Activated T-helper 1 cell treated with Interleukin-2 at 50 U/mL for 16 hours (primary cell): Measurements from ENCODE around the gene PARP11.

ENCODE experiments used
- DNase-seq: peaks from one replicate; pipeline ENCODE4 v3.0.0-alpha.2; 2020; ENCODE audit warnings: low read depth

Gene PARP11, protein sequence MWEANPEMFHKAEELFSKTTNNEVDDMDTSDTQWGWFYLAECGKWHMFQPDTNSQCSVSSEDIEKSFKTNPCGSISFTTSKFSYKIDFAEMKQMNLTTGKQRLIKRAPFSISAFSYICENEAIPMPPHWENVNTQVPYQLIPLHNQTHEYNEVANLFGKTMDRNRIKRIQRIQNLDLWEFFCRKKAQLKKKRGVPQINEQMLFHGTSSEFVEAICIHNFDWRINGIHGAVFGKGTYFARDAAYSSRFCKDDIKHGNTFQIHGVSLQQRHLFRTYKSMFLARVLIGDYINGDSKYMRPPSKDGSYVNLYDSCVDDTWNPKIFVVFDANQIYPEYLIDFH

DNA sequence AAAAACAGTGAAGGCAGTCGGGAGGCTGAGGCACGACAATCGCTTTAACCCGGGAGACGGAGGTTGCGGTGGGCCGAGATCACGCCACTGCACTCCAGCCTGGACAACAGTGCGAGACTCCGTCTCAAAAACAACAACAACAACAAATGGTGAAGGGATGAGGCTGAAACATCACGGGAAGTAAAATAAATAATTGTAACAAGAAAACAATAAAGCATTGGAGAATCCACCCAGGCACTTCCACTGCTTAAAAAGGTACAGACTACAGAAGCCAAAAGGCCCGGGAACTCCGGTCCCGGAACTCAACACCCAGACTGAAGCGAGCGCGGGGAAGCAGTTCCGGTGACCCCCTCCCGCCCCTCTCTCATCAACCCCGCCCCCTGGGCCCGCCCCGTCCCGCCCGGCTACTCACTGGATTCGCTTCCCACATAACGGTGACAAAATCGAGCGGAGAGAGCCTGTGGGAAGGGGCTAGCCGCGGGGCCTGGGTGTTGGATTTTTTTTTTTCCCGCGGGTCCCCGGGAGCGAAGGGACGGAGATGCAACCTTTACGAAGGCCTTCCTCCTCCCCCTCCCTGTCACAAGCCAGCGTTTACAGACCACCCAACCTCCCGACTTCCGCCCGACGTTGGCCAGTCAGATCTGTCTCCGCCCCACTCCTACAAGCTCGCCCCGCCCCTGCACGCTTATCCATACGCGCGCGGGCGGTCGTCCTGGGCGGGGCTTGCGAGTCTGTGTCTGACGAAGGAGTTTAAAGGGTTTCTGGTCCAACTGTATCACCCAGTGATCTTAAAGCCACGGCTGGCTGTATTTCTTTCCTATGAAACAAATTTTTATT, at the start of gene PARP11:
TSS of gene PARP11 (minus strand) at position 600 of the 837 bp plus-strand sequence. CDS start at position 430, 170 bp downstream.
- peak; percentile 96 for DNase-seq

DNA sequence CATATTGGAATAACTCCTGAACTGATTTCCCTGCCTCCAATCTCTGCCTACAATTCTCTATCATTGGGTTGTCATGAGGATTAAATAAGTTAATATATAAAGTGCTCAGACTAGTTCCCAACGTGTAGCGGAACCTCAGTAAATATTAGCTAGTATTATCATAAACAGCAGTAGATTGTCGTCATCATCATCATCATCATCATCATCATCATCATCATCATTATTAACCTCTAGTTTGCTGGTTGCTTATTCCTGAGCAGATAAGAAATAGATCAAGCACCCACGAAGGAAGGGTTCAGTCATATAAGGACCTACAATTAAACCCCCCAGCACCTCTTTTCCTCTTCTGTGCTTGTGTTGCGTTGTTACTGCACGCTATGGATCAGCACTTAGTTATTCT, 48.8 kb upstream of the PARP11 start:
- no peak for DNase-seq

DNA sequence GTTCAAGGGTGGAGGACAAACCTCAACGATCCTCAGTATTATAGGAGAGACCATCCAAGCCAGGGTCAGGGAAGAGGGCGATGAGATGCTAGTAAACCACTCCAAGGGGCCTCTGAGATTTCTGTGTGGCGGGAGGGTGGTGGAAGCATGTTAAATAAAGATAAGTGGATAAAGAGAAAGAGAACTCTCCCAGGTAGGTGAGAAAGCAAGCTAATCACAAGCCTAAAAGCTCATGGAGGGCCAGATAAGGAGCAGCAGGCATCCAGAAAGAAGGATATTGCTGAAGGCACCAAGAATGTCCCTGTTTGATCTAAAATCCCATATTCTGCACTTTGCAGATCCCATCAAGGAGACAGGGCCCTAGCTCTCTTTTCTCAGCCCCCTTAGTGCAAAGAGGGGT, 48.3 kb upstream of the PARP11 start:
- no peak for DNase-seq

DNA sequence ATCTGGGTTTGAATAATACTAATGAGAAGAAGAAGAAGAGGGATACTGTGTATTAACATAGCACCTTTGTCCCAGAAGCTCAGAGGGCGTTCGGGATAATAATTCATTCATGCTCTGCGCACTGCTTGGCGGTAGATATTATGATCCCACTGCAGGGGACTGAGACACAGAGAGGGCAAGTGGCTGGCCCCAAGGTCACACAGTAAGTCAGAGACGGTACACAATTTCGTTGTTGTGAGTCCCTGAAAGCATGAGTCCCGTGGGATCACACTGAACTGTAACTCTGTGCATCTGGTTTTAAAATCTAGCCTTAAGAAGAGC, 47.9 kb upstream of the PARP11 start:
- no peak for DNase-seq

DNA sequence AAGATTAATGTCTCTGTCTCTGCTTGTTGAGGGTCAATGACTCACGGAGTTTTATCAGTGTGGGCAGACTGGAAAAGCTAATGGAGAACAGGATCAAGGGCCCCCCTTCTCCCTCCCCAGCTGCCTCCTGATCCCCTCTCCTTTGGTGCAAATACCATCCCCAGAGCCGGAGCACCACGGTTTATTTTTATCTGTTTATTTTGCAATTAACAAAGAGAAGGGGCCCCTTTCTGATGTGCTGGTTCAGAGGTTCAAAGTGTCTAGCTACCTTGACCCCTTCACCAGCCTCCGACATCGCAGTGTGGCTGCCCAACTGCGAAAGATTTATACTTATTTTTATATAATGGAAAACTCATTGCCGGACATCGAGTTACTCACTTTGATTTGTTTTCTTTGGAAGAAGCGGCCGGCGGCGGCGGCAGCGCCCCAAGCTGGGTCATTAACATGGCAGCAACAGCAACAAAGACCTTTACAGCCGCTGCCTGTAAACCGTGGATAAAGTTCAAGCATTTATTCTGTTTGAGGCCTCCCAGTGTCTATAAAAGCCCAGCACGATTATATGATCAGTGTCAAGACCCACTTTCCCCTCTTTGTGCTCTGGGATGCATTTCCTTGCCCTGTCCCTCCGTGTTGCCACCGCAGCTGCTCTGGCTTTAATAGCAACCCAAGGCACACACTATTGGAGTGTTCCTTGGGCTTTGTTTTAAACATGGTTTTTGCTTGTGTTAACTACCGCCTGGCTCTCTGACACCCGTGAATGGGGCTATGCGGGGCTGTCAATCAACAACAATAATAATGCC, 47.4 kb upstream of the PARP11 start:
- DNase-seq = no peak

DNA sequence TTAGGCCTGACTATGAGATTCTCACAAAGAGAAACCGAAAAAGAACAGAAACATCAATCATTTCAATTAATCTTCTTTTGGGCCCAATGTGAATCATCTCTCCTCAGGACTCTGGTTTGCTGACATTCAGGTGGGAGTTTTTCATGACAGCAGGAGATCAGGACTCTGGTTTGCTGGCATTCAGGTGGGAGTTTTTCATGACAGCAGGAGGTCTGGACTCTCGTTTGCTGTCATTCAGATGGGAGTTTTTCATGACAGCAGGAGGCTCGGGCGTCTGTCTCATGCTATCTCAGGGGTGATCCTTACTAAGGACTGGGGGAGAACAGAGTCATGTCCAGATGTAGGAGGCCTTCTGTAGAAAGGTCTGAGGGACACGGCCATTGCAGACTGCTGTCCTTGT, 40.1 kb upstream of the PARP11 start:
- no peak for DNase-seq

DNA sequence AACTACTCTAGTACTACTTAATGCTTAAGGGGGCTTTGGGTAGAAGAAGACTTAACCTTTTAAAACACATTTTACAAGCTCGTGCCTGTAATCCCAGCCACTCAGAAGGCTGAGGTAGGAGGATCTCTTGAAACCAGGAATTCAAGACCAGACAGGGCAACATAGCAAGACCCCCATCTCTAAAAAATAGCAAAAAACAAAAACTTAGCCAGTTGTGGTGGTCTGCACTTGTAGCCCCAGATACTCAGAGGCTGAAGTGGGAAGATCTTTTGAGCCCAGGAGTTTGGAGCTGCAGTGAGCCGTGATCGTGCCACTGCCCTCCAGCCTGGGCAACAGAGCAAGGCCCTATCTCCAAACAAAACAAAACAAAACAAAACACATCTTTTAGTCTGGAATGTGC, 39.7 kb upstream of the PARP11 start:
- DNase-seq = no peak

DNA sequence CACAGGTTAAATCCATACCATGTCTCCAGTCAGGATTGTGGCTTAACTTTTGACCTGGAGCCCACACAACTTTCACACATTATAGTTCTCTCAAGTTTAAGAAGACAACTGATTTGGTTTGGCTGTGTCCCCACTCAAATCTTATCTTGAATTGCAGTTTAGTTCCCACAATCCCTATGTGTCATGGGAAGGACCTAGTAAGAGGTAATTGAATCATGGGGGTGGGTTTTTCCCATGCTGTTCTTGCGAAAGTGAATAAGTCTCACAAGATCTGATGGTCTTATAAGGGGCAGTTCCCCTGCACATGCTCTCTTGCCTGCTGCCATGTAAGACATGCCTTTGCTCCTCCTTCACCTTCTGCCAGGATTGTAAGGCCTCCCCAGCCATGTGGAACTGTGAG, 38.2 kb upstream of the PARP11 start:
- DNase-seq = no peak

DNA sequence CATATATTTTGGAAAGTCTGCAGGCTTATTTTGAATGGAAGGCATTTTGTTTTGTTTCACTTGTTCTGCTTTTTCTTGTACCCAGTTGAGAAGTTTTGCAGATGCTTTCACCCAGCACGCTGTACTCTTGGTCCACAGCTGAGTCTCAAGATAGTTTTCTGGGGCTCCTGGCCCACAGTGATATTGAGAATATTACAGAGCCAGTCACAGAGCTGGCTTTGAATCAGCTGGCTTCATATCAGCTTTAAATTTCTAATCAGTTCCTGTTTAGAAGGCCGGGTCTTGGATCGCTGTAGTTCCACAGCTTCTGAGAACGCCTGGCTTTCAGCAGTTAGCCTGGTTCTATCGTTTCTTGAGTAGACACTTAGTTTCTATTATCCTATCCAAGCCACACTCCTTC, 32.5 kb upstream of the PARP11 start:
- no peak for DNase-seq

DNA sequence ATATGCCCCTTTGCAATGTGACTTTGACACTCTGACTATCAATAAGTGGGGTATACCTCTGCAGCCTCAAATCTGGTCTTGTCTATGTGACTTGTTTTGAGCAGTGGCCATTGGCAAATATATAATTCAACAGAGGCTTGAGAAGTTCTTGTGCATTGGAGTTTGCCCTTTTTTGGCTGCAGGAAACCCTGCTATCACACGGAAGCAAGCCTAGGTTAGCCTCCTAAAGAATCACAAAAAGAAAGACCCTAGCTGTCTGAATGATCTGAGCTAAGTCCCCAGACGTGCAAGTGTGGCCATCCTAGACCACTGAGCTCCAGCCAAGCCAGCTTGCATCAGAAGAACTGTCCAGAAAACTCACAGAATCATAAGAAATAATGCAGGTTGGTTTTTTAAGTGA, 31.8 kb upstream of the PARP11 start:
- no peak for DNase-seq

DNA sequence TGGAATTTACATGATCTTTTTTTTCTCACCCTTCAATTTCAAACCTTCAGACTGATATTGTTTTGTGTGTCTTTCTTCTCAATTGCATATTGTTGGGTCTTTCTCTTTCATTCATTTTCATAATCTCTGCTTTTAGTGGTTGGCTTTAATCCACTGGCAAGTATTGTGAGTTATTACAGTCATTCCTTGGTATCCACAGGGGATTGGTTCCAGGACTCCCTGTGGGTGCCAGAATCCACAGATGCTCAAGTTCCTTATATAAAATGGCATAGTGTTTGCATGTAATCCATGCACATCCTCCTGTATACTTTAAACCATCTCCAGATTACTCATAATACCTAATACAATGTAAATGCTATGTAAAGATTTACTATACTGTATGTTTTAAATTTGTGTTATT, 29.7 kb upstream of the PARP11 start:
- no peak for DNase-seq

DNA sequence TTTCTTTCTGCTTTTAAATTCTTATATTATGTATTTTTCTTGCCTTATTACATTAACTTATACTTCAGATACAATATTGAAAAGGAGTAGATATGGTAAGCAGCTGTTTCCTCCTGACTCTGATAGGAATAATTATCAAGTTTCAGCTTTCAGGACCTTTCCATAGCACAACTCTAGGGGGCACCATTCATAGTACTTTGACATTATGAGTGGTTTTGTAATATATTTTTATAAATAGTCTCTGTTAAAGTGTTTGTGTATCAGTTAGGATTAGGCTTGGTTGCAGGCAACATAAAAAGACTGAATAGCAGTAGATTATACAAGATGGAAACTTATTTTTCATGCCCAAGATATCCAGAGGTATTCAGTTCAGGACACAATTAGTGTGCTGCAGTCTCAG, 27.9 kb upstream of the PARP11 start:
- no peak for DNase-seq

DNA sequence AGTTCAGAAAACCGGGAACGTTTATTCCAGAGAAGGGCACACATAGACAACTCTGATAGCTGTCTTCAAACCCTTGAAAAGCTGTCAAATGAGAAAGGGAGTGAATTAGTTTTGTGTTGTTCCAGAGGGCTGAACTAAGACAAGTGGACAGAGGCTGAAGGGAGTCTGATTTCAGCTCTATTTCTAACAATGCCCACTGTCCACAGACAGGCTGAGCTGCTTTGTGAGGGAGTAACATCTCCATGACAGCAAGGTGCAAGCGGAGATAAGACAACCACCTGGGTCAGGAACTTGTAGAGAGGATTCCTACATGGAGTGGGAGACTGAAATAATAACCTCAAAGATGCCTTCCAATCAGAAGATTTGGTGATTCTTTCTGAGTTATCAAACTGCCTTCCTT, 25.6 kb upstream of the PARP11 start:
- DNase-seq = no peak

DNA sequence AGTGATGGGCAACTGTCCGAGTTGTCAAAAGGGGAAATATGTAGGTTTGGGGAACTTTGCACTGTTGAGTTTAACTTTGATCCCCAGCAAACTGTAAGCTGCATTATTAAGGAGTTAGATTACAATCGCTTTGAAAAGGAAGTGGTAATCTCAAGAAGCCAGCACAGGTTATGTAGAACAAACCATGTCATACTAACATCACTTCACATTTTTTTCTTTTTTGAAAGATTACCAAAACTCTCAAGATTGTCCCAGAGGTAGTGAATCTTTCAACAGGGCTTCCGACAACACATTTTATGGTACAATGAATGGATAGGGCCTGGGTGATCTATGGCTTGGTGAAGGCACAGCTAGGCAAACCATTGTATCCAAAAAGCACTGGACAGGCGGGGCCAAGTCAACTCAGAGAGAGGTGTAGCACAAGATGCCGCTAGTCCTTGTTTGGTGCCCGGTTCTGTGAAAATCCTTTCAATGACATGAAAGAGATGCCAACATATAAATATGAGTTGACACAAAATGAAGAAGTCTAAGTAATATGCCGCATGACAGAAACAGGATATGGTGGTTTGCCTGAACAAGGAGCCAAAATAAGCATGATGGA, 24.3 kb upstream of the PARP11 start:
- DNase-seq = peak; percentile 4

DNA sequence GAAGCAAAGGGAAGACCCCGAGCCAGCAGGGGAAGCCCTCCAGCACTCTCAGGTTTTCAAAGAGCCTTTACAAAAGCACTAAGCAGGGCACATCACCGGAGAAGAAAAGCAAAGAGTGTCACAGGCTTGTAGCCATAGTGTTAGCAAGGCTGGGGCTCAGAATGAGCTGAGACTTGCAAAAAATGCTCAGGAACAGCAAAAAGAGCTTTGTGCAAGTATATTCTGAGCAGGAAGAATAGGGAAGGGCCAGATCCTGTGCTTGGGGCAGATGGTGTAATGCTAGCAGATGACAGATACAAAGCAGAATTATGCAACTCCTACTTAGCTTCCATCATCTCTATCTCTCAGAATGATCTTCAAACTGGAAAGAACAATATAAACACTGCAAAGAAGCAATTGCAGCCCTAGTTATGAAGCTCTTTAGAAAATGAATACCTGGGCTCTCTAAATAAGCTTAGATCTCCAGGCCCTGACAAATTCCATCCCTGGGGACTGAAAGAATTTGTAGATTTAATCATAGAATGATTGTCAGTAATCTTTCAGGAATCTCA, 23.7 kb upstream of the PARP11 start:
- no peak for DNase-seq

DNA sequence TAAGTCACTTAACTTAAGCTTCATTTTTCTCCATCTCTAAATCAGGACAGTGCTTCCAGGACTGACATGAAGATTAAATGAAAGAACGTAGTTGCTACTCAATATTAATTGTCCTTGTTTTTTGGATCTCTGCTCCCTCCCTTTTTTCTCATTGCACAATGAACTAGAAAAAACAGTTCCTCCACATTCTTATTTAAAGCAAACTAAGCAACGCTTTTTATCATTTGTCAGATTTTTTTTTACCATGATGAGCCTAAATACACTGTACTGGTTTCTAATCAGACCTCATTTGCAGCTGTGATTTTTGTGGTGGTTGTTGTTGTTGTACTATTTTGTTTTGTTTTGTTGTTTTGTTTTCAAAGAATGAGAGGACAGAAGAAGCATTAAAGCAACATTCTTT, 23.2 kb upstream of the PARP11 start:
- DNase-seq = no peak

DNA sequence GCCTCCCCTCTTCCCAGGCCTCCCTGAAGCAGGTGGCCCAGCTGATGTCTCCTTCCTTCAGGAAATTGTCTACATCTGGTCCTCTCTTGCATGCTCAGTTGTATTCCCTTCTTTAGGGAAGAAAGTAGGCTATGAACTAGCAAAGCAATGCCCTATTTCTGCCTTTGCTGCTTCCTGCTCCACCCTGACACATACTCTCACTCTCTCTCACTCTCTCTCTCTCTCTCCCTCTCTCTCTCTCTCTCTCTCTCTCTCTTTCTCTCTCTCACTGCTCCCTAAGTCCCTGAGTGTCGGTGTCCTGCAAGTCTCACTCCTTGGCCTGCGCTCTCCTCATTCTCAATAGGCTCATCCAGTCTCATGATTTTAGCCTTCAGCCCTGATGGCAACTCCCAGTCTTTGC, 19.4 kb upstream of the PARP11 start:
- no peak for DNase-seq

DNA sequence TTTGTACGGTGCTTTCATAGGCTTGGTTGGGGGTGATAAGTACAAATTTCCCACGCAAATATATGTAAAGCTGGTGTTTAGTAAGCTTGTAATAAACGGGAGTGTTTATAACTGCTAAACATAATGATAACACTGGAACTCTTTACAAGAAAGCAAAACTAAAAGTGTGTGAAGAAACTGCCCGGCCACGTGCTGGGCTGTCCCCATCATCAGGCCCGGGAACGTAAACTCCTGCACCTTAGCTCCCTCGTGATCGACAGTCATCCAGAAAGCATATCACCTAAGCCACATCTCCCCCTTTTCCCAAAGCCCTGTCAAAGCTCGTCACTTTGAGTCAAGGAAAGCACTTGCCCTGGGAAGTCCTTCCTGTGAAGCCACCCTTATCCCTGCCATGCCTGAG, 18.0 kb upstream of the PARP11 start:
- DNase-seq = no peak

DNA sequence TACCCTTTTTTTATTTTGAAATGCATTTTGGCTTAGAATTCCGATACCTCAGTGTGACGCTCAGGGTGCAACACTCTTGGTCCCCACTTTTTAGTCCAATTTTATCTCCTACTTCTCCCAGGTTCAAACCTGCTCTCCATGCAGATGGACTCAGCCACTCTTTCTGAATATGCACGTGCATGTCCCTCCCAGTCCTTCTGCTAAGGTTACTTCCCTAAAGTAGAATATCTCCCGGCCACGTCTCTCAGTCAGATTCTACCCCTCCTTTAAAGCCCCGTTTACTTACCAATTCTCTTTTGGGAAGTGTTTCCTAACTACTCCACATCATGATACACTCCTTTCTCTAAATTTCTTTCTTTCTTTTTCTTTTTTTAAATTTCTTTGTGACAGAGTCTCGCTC, 15.5 kb upstream of the PARP11 start:
- no peak for DNase-seq

DNA sequence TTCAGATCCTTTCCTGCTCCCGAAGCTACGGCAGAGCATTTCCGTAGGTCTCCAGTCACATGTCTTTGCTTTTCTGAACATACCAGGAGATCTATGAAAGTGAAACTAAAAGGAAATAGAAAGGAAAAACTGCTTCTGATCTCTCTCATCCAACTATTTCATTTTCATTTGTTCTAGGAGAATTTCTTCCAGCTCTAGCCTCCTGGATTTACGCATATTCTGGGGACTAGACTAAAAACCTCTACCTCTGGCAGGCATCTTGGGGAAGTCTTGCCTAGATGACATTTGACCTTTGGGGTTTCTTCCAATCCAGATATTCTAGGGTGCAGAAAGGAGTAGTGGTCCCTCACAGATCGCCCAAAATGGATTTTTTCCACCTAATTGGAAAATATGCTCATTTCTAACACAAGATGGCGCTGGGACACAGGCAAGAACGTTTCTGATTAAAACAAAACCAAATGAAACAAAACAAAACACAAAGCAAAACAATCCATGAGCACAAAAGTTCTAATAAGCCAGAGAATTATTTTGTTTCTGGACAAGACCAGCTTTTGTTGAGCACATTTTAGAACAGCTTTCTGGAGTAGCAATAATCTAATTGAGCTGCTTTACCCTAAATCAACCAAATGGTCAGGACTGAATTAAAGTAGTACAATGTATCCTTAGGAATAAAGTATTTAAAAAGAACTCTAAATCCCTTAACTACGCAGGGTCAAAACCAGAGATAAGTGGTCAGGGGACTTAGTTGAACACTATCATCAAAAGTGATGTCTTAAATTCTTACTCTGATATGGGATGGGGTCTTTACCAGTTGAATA, 12.3 kb upstream of the PARP11 start:
- DNase-seq = no peak

DNA sequence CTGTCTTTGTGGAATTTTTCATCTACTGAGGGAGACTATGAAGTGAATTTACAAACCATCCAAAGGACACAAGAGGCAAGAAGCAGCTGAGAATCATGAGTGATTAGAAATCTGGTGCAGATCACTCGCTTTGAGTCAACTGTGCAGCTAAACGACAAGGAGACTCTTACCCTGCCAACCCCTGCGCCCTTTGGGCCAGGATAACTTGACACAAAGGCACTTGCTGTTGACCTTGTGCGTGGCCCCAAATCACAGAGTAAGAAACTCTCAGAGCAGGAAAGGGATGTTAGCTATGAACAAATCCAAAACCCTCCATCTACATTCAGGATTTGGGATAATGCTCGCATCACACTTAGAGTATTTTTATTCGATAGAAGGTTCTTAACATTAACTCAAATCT, 11.5 kb upstream of the PARP11 start:
- no peak for DNase-seq
